WTC11 (cell line): ENCODE measurements around the gene LCN12. TPM values are rescaled to one million over a fixed set of nuclear protein-coding genes. Genes with fewer than 3 reads are reported as not detected.

Source experiments
- ATAC-seq: fragments of 200-7000 bp; cut with Tn5 transposase; 2 replicates; pipeline ENCODE4 v1.10.0; 2021; ENCODE audit warnings: mild to moderate bottlenecking, moderate library complexity
- CTCF ChIA-PET: fragments of 300-600 bp; sonication (Branson Sonifier 250); formaldehyde crosslinking; loops from one replicate; lab custom pipeline; 2021; ENCODE audit warnings: antibody characterized with exemption; lab: Charles Lee
- POLR2A ChIA-PET: fragments of 350-600 bp; sonication (Branson Sonifier 250); formaldehyde crosslinking; loops from one replicate; lab custom pipeline; 2021; ENCODE audit warnings: antibody characterized with exemption; lab: Charles Lee
- DNase-seq: peaks from one replicate; pipeline ENCODE4 v3.0.0; 2021; ENCODE audit warnings: low spot score
- H3K27ac Mint-ChIP-seq: 2 replicates; pipeline ENCODE4 v1.8.0; 2021; ENCODE audit warnings: mixed read lengths
- H3K27me3 Mint-ChIP-seq: 2 replicates; pipeline ENCODE4 v1.8.0; 2021; ENCODE audit warnings: low read depth, mild to moderate bottlenecking, moderate library complexity, mixed read lengths
- H3K36me3 Mint-ChIP-seq: 2 replicates; pipeline ENCODE4 v1.8.0; 2021; ENCODE audit warnings: mixed read lengths
- H3K4me1 Mint-ChIP-seq: 2 replicates; pipeline ENCODE4 v1.8.0; 2022; ENCODE audit warnings: mixed read lengths
- H3K4me3 Mint-ChIP-seq: 2 replicates; pipeline ENCODE4 v1.8.0; 2021; ENCODE audit warnings: mild to moderate bottlenecking, moderate library complexity, mixed read lengths
- H3K9me3 Mint-ChIP-seq: 2 replicates; pipeline ENCODE4 v1.8.0; 2021; ENCODE audit warnings: mixed read lengths
- ATF1 ChIP-seq: sonication (generic); formaldehyde crosslinking; IDR thresholded peaks from 2 replicates; pipeline ENCODE4 v1.8.1; 2023; ENCODE audit warnings: mild to moderate bottlenecking, moderate library complexity, missing genetic modification reagents
- CREM ChIP-seq: sonication (generic); formaldehyde crosslinking; IDR thresholded peaks from 2 replicates; pipeline ENCODE4 v1.8.1; 2022; ENCODE audit warnings: mild to moderate bottlenecking, missing genetic modification reagents, moderate library complexity
- E2F5 ChIP-seq: sonication (generic); formaldehyde crosslinking; IDR thresholded peaks from 2 replicates; pipeline ENCODE4 v1.8.1; 2022; ENCODE audit warnings: mild to moderate bottlenecking, moderate library complexity, missing genetic modification reagents
- ELF4 ChIP-seq: sonication (generic); formaldehyde crosslinking; IDR thresholded peaks from 2 replicates; pipeline ENCODE4 v1.8.1; 2022; ENCODE audit warnings: low read depth, mild to moderate bottlenecking, moderate library complexity, missing genetic modification reagents
- FOXP4 ChIP-seq: sonication (generic); formaldehyde crosslinking; IDR thresholded peaks from 2 replicates; pipeline ENCODE4 v1.8.0; 2022; ENCODE audit warnings: mild to moderate bottlenecking, missing genetic modification reagents
- GABPB1 ChIP-seq: sonication (generic); formaldehyde crosslinking; IDR thresholded peaks from 2 replicates; pipeline ENCODE4 v1.8.1; 2023; ENCODE audit warnings: mild to moderate bottlenecking, missing genetic modification reagents
- NR2C2 ChIP-seq: sonication (generic); formaldehyde crosslinking; IDR thresholded peaks from 2 replicates; pipeline ENCODE4 v1.8.0; 2022; ENCODE audit warnings: mild to moderate bottlenecking, missing genetic modification reagents
- SMAD4 ChIP-seq: sonication (generic); formaldehyde crosslinking; IDR thresholded peaks from 2 replicates; pipeline ENCODE4 v1.8.0; 2022; ENCODE audit warnings: mild to moderate bottlenecking, missing genetic modification reagents
- TEAD1 ChIP-seq: sonication (generic); formaldehyde crosslinking; IDR thresholded peaks from 2 replicates; pipeline ENCODE4 v1.8.0; 2022; ENCODE audit warnings: mild to moderate bottlenecking, missing genetic modification reagents
- ZBTB43 ChIP-seq: sonication (generic); formaldehyde crosslinking; IDR thresholded peaks from 2 replicates; pipeline ENCODE4 v1.8.1; 2023; ENCODE audit warnings: mild to moderate bottlenecking, missing genetic modification reagents
- ZNF671 ChIP-seq: fragments of 250-450 bp; sonication (Bioruptor Pico); IDR thresholded peaks from 2 replicates; pipeline ENCODE4 v1.8.0; 2021; ENCODE audit warnings: mild to moderate bottlenecking
- ZSCAN18 ChIP-seq: fragments of 250-450 bp; sonication (Bioruptor Pico); IDR thresholded peaks from 2 replicates; pipeline ENCODE4 v2.1.2; 2022; ENCODE audit warnings: mild to moderate bottlenecking, moderate library complexity
- total RNA-seq: library from RNA; stranded (reverse); gene quantifications from 3 replicates; pipeline ENCODE4 v1.2.3, GENCODE V29; 2021
- TF ChIP-seq, protein P1 (sequence below): fragments of 250-450 bp; sonication (Bioruptor Pico); IDR thresholded peaks from 2 replicates; pipeline ENCODE4 v1.9.0; 2021; ENCODE audit warnings: moderate library complexity, mild to moderate bottlenecking, inconsistent platforms, borderline replicate concordance
- TF ChIP-seq, protein P2 (sequence below): sonication (generic); formaldehyde crosslinking; conservative IDR thresholded peaks from 2 replicates; pipeline ENCODE4 v1.8.1; 2022; ENCODE audit warnings: mild to moderate bottlenecking, missing genetic modification reagents
- TF ChIP-seq, protein P3 (sequence below): sonication (generic); formaldehyde crosslinking; IDR thresholded peaks from 2 replicates; pipeline ENCODE4 v1.8.1; 2023; ENCODE audit warnings: mild to moderate bottlenecking, missing genetic modification reagents, moderate library complexity

LCN12 gene
- total RNA-seq, 1 experiment from 2014 or later: 1.9 TPM

GRCh38 chr9:136970361-136970760 is 18.3 kb downstream of the LCN12 start:
- H3K4me3 Mint-ChIP-seq: no peak overlapping the region
- DNase-seq: no peak
- H3K27ac Mint-ChIP-seq: no peak overlapping the region
- H3K36me3 Mint-ChIP-seq: no peaks in the 10 kb centered on the region
- peaks cover 10% of the 10 kb centered on the region for H3K4me1 Mint-ChIP-seq
- ChIA-PET CTCF (interaction anchor here (0.7 to 4.5 kb wide), 4 partner anchors 8 to 65 kb away, joined by 3 to 19 read pairs (median 9); no protein-coding TSS in a partner anchor), POLR2A (no interaction called here)
- TF ChIP-seq, protein P1, sequence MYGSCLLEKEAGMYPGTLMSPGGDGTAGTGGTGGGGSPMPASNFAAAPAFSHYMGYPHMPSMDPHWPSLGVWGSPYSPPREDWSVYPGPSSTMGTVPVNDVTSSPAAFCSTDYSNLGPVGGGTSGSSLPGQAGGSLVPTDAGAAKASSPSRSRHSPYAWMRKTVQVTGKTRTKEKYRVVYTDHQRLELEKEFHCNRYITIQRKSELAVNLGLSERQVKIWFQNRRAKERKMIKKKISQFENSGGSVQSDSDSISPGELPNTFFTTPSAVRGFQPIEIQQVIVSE (CRISPR knock-in tag): no peak
- TF ChIP-seq TEAD1 (CRISPR knock-in tag) (no peak), CREM (CRISPR knock-in tag) (no peak), ZBTB43 (no peak), SMAD4 (CRISPR knock-in tag) (no peak), E2F5 (CRISPR knock-in tag) (no peak)
- TF ChIP-seq, protein P2, sequence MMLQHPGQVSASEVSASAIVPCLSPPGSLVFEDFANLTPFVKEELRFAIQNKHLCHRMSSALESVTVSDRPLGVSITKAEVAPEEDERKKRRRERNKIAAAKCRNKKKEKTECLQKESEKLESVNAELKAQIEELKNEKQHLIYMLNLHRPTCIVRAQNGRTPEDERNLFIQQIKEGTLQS: no peak
- H3K9me3 Mint-ChIP-seq: no peaks in the 10 kb centered on the region
- no peak for ATAC-seq
- no peaks in the 10 kb centered on the region for H3K27me3 Mint-ChIP-seq

GRCh38 chr9:136971746-136972145 is 19.7 kb downstream of the LCN12 start:
- Mint-ChIP-seq H3K9me3 (no peaks in the 10 kb centered on the region), H3K36me3 (no peaks in the 10 kb centered on the region), H3K27ac (no peak overlapping the region), H3K4me1 (no peaks in the 10 kb centered on the region), H3K27me3 (no peaks in the 10 kb centered on the region), H3K4me3 (no peak overlapping the region)
- ChIA-PET CTCF (interaction anchor here (0.5 to 4.5 kb wide), 4 partner anchors 24 to 63 kb away, joined by 3 to 19 read pairs (median 12); no protein-coding TSS in a partner anchor), POLR2A (no interaction called here)
- ATAC-seq (no peak), DNase-seq (no peak)
- no peak for TF ChIP-seq ELF4 (CRISPR knock-in tag)
- no peak for TF ChIP-seq ATF1
- TF ChIP-seq, protein P3, sequence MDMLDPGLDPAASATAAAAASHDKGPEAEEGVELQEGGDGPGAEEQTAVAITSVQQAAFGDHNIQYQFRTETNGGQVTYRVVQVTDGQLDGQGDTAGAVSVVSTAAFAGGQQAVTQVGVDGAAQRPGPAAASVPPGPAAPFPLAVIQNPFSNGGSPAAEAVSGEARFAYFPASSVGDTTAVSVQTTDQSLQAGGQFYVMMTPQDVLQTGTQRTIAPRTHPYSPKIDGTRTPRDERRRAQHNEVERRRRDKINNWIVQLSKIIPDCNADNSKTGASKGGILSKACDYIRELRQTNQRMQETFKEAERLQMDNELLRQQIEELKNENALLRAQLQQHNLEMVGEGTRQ (CRISPR knock-in tag): no peak
- no peak for TF ChIP-seq ZSCAN18 (CRISPR knock-in tag)
- TF ChIP-seq GABPB1 (CRISPR knock-in tag): no peak
- no peak for TF ChIP-seq E2F5 (CRISPR knock-in tag)
- no peak for TF ChIP-seq FOXP4 (CRISPR knock-in tag)
- TF ChIP-seq NR2C2: no peak
- TF ChIP-seq ZNF671 (CRISPR knock-in tag): no peak
